H9 (cell line): ENCODE measurements around the gene SLX4IP. TPM values are rescaled to one million over a fixed set of nuclear protein-coding genes. Genes with fewer than 3 reads are reported as not detected.

Source experiments
- DNase-seq: peaks from one replicate; pipeline ENCODE4 v3.0.0-alpha.2; 2017
- H2AFZ ChIP-seq: one replicate; pipeline ENCODE4 v1.6.1; 2013; ENCODE audit warnings: mild to moderate bottlenecking, low read length, control low read depth, moderate library complexity
- H2AK5ac ChIP-seq: 2 replicates; pipeline ENCODE4 v1.6.1; 2013; ENCODE audit warnings: low read length, control low read depth, mixed read lengths; ENCODE audit not compliant: insufficient read length
- H2BK120ac ChIP-seq: one replicate; pipeline ENCODE4 v1.6.1; 2013; ENCODE audit warnings: low read depth, mild to moderate bottlenecking, low read length, control low read depth, inconsistent platforms; ENCODE audit not compliant: poor library complexity, severe bottlenecking
- H2BK12ac ChIP-seq: 2 replicates; pipeline ENCODE4 v1.6.1; 2013; ENCODE audit warnings: low read length, control low read depth, mixed read lengths, low read depth; ENCODE audit not compliant: insufficient read length
- H2BK15ac ChIP-seq: 2 replicates; pipeline ENCODE4 v1.6.1; 2013; ENCODE audit warnings: low read depth, low read length, control low read depth
- H2BK20ac ChIP-seq: one replicate; pipeline ENCODE4 v1.6.1; 2013; ENCODE audit warnings: low read depth, mild to moderate bottlenecking, low read length, control low read depth, inconsistent platforms; ENCODE audit not compliant: poor library complexity, severe bottlenecking
- H2BK5ac ChIP-seq: 2 replicates; pipeline ENCODE4 v1.6.1; 2013; ENCODE audit warnings: low read length, control low read depth, mixed read lengths; ENCODE audit not compliant: insufficient read length
- H3K14ac ChIP-seq: 2 replicates; pipeline ENCODE4 v1.6.1; 2013; ENCODE audit warnings: low read length, control low read depth; ENCODE audit not compliant: insufficient read depth
- H3K18ac ChIP-seq: 2 replicates; pipeline ENCODE4 v1.6.1; 2013; ENCODE audit warnings: low read depth, mild to moderate bottlenecking, mixed read lengths, low read length, control low read depth; ENCODE audit not compliant: insufficient read length
- H3K23ac ChIP-seq: 2 replicates; pipeline ENCODE4 v1.6.1; 2013; ENCODE audit warnings: low read length, control low read depth, mixed read lengths, low read depth; ENCODE audit not compliant: insufficient read length
- H3K23me2 ChIP-seq: 2 replicates; pipeline ENCODE4 v1.6.1; 2013; ENCODE audit warnings: low read depth, mild to moderate bottlenecking, mixed read lengths, low read length, control low read depth; ENCODE audit not compliant: insufficient read length, poor library complexity, severe bottlenecking
- H3K27ac ChIP-seq: 2 replicates; pipeline ENCODE4 v1.5.1; 2013; ENCODE audit warnings: low read length, control low read depth, mixed read lengths, low read depth; ENCODE audit not compliant: insufficient read length
- H3K27me3 ChIP-seq: 2 replicates; pipeline ENCODE4 v1.6.1; 2013; ENCODE audit warnings: low read length, control low read depth, inconsistent platforms; ENCODE audit not compliant: insufficient read depth
- H3K4ac ChIP-seq: 2 replicates; pipeline ENCODE4 v1.6.1; 2013; ENCODE audit warnings: low read depth, mild to moderate bottlenecking, control low read depth, inconsistent platforms, low read length, moderate library complexity
- H3K4me1 ChIP-seq: 2 replicates; pipeline ENCODE4 v1.6.1; 2013; ENCODE audit warnings: low read length, control low read depth, inconsistent platforms; ENCODE audit not compliant: insufficient read depth
- H3K4me2 ChIP-seq: 2 replicates; pipeline ENCODE4 v1.6.1; 2013; ENCODE audit warnings: low read length, control low read depth, mixed read lengths; ENCODE audit not compliant: insufficient read length, insufficient read depth
- H3K56ac ChIP-seq: 2 replicates; pipeline ENCODE4 v1.6.1; 2013; ENCODE audit warnings: low read depth, mild to moderate bottlenecking, mixed read lengths, low read length, control low read depth; ENCODE audit not compliant: insufficient read length
- H3K79me1 ChIP-seq: 2 replicates; pipeline ENCODE4 v1.6.1; 2013; ENCODE audit warnings: low read depth, mild to moderate bottlenecking, moderate library complexity, low read length, control low read depth, inconsistent platforms; ENCODE audit not compliant: insufficient read depth, poor library complexity, severe bottlenecking
- H3K79me2 ChIP-seq: 2 replicates; pipeline ENCODE4 v1.6.1; 2013; ENCODE audit warnings: low read length, control low read depth, inconsistent platforms; ENCODE audit not compliant: insufficient read depth
- H3K9ac ChIP-seq: 2 replicates; pipeline ENCODE4 v1.6.1; 2013; ENCODE audit warnings: low read length, control low read depth, mixed read lengths; ENCODE audit not compliant: insufficient read length; ENCODE audit errors: extremely low read depth
- H3K9me3 ChIP-seq: one replicate; pipeline ENCODE4 v1.6.1; 2013; ENCODE audit warnings: low read depth, low read length, inconsistent platforms; ENCODE audit not compliant: control insufficient read depth
- H3T11ph ChIP-seq: one replicate; pipeline ENCODE4 v1.6.1; 2013; ENCODE audit warnings: mild to moderate bottlenecking, low read length, control low read depth, inconsistent platforms
- H4K20me1 ChIP-seq: one replicate; pipeline ENCODE4 v1.6.1; 2013; ENCODE audit not compliant: control insufficient read depth, insufficient read length, insufficient read depth
- H4K5ac ChIP-seq: 2 replicates; pipeline ENCODE4 v1.6.1; 2013; ENCODE audit warnings: low read depth, mild to moderate bottlenecking, mixed read lengths, low read length, control low read depth; ENCODE audit not compliant: insufficient read length
- H4K8ac ChIP-seq: replicated peaks from 2 replicates; pipeline ENCODE4 v1.6.1; 2013; ENCODE audit warnings: low read length, control low read depth, mixed read lengths, low read depth; ENCODE audit not compliant: insufficient read length
- H4K91ac ChIP-seq: 2 replicates; pipeline ENCODE4 v1.6.1; 2013; ENCODE audit warnings: low read depth, mild to moderate bottlenecking, moderate library complexity, mixed read lengths, low read length, control low read depth; ENCODE audit not compliant: insufficient read length
- H3K27ac Mint-ChIP-seq, 3 experiments: 2 replicates in 2 of 3; 3 replicates in 1 of 3; pipeline ENCODE4 v1.8.0; 2020 to 2021; ENCODE audit warnings: mixed read lengths in 3 of 3, mild to moderate bottlenecking in 1 of 3, moderate library complexity in 1 of 3
- H3K27me3 Mint-ChIP-seq: 2 replicates; pipeline ENCODE4 v1.8.0; 2021; ENCODE audit warnings: low read depth, mild to moderate bottlenecking, moderate library complexity, mixed read lengths
- H3K36me3 Mint-ChIP-seq, 3 experiments: 2 replicates in 2 of 3; 3 replicates in 1 of 3; pipeline ENCODE4 v1.8.0; 2020 to 2021; ENCODE audit warnings: low read depth in 3 of 3, mixed read lengths in 3 of 3; ENCODE audit not compliant: insufficient read depth in 1 of 3
- H3K4me1 Mint-ChIP-seq, 2 experiments: 2 replicates each; pipeline ENCODE4 v1.8.0; 2020; ENCODE audit warnings: mixed read lengths in 2 of 2
- H3K4me3 Mint-ChIP-seq, 2 experiments: 2 replicates in 1 of 2; 3 replicates in 1 of 2; pipeline ENCODE4 v1.8.0; 2020 to 2021; ENCODE audit warnings: mild to moderate bottlenecking in 2 of 2, mixed read lengths in 2 of 2, moderate library complexity in 1 of 2
- H3K9me3 Mint-ChIP-seq, 2 experiments: 2 replicates in 1 of 2; 3 replicates in 1 of 2; pipeline ENCODE4 v1.8.0; 2020; ENCODE audit warnings: mild to moderate bottlenecking in 2 of 2, mixed read lengths in 2 of 2, moderate library complexity in 1 of 2
- CTCF ChIP-seq: fragments of 200-600 bp; sonication (generic); conservative IDR thresholded peaks from 3 replicates; pipeline ENCODE4 v1.8.0; 2021; ENCODE audit warnings: antibody characterized with exemption, mild to moderate bottlenecking
- WGBS: extraction: QIAGEN DNeasy Blood & Tissue Kit; methylation state at CpG from one replicate; pipeline ENCODE4 v1.1.7; 2013; ENCODE audit warnings: missing lambda C conversion rate, low lambda C conversion rate, mixed read lengths; ENCODE audit not compliant: insufficient read length; ENCODE audit errors: extremely low coverage; 5-methylcytosine and 5-hydroxymethylcytosine counted together
- total RNA-seq: library from RNA; stranded (reverse); gene quantifications from 2 replicates; pipeline ENCODE4 v1.2.1, GENCODE V29; 2021

SLX4IP gene
- total RNA-seq, 1 experiment from 2014 or later = 7.9 TPM

DNA sequence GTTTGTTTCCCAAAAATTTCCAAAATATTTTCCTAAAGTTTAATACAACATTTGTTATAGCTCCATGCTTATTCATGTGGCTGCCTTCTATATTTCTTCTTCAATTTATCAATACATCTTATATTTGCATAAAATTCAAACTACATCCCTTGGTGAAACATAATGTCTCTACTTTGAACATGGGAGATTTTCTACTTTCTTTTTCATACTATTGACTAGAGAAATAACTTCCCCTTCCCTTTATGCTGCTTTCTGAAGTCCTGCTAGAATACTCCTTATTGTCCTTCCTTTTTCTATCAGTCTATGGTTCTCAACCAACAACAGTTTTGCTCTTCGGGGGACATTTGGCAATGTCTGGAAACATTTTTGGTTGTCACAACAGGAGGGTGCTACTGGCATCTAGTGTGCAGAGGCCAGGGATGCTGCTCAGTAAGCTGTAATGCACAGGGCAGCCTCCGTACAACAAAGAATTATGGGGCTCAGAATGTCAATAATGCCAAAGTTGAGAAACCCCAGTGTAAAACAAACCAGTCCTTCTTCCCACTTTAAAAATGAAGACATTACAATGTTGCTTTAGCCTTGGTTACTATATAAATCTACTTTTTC lies 31.0 kb upstream of the SLX4IP start:
- no peak overlapping the region for H2BK120ac ChIP-seq
- H3K18ac ChIP-seq = no peak overlapping the region
- Mint-ChIP-seq H3K9me3 (no peaks in the 10 kb centered on the region), H3K27ac (peak overlapping the region in 2 of 3 experiments; percentile 41 to 51; a peak in 2 of 7 replicates), H3K4me3 (no peak overlapping the region), H3K36me3 (no peaks in the 10 kb centered on the region), H3K4me1 (no peaks in the 10 kb centered on the region), H3K27me3 (no peaks in the 10 kb centered on the region)
- TF ChIP-seq CTCF = no peak
- no peaks in the 10 kb centered on the region for H3K79me2 ChIP-seq
- no peaks in the 10 kb centered on the region for H3K27me3 ChIP-seq
- WGBS = no CpG with 5 or more reads among the region's 2 CpGs
- H3T11ph ChIP-seq = no peak overlapping the region
- no peak overlapping the region for H3K56ac ChIP-seq
- H3K23ac ChIP-seq = no peak overlapping the region
- no peaks in the 10 kb centered on the region for H4K20me1 ChIP-seq
- no peak overlapping the region for H3K9ac ChIP-seq
- no peak overlapping the region for H3K27ac ChIP-seq
- no peak overlapping the region for H3K4me2 ChIP-seq
- no peak overlapping the region for H3K14ac ChIP-seq
- H4K91ac ChIP-seq = no peak overlapping the region
- H3K23me2 ChIP-seq = peaks cover 2% of the 10 kb centered on the region
- H3K4ac ChIP-seq = no peak overlapping the region
- no peaks in the 10 kb centered on the region for H3K9me3 ChIP-seq
- H2AK5ac ChIP-seq = no peak overlapping the region
- no peak overlapping the region for H2BK5ac ChIP-seq
- H3K4me1 ChIP-seq = no peaks in the 10 kb centered on the region
- H2BK15ac ChIP-seq = no peak overlapping the region
- no peak for DNase-seq
- no peak overlapping the region for H4K5ac ChIP-seq
- no peak overlapping the region for H2BK20ac ChIP-seq
- H3K79me1 ChIP-seq = no peaks in the 10 kb centered on the region
- H4K8ac ChIP-seq = no peak overlapping the region
- no peak overlapping the region for H2AFZ ChIP-seq
- no peak overlapping the region for H2BK12ac ChIP-seq
